Germinal center (tissue), 1 donor: ENCODE results near the gene PRDM16.

Experiments
- DNase-seq: peaks from one replicate; pipeline ENCODE4 v3.0.0; 2012; ENCODE audit warnings: mixed read lengths, low spot score

The PRDM16 gene

GRCh38 chr1:3433596-3434320 lies 364.8 kb downstream of the PRDM16 start:
- no peak for DNase-seq

- DNase-seq, result no peak
These were observed 365.6 kb downstream of the PRDM16 start for GRCh38 chr1:3434406-3435110.

GRCh38 chr1:3435666-3436065 lies 366.7 kb downstream of the PRDM16 start:
- DNase-seq, result no peak

- no peak for DNase-seq
These were observed 367.4 kb downstream of the PRDM16 start for GRCh38 chr1:3436451-3436850.

- DNase-seq, result no peak
These were observed 367.9 kb downstream of the PRDM16 start for GRCh38 chr1:3436901-3437300.

- DNase-seq, result no peak
These were observed 369.7 kb downstream of the PRDM16 start for GRCh38 chr1:3438661-3439180.

- DNase-seq, result no peak
These were observed 370.6 kb downstream of the PRDM16 start for GRCh38 chr1:3439346-3440299.

GRCh38 chr1:3440300-3440681 lies 371.3 kb downstream of the PRDM16 start:
- DNase-seq, result no peak

- no peak for DNase-seq
These were observed 371.9 kb downstream of the PRDM16 start for GRCh38 chr1:3440711-3441409.

- no peak for DNase-seq
These were observed 372.4 kb downstream of the PRDM16 start for GRCh38 chr1:3441410-3441847.

GRCh38 chr1:3441880-3442279 lies 372.9 kb downstream of the PRDM16 start:
- no peak for DNase-seq

GRCh38 chr1:3442331-3442730 lies 373.3 kb downstream of the PRDM16 start:
- no peak for DNase-seq

GRCh38 chr1:3442901-3443300 lies 373.9 kb downstream of the PRDM16 start:
- DNase-seq, result no peak

GRCh38 chr1:3443807-3444206 lies 374.8 kb downstream of the PRDM16 start:
- no peak for DNase-seq

GRCh38 chr1:3444298-3444697 lies 375.3 kb downstream of the PRDM16 start:
- DNase-seq, result no peak

- no peak for DNase-seq
These were observed 375.7 kb downstream of the PRDM16 start for GRCh38 chr1:3444736-3445135.

GRCh38 chr1:3450202-3450863 lies 381.3 kb downstream of the PRDM16 start:
- DNase-seq, result no peak

GRCh38 chr1:3450983-3451382 lies 382.0 kb downstream of the PRDM16 start:
- DNase-seq, result no peak

GRCh38 chr1:3451994-3452865 lies 383.2 kb downstream of the PRDM16 start:
- DNase-seq, result no peak

- DNase-seq, result no peak
These were observed 383.8 kb downstream of the PRDM16 start for GRCh38 chr1:3452866-3453175.
